CD14-positive monocyte (primary cell): ENCODE results near the gene PDE4B. TPM values are rescaled to one million over a fixed set of nuclear protein-coding genes. Genes with fewer than 3 reads are reported as not detected.

Experiments
- DNase-seq, 3 donors: peaks; one replicate each; pipeline ENCODE4 v3.0.0-alpha.2; 2011 to 2022
- H2AFZ ChIP-seq: 2 replicates; pipeline ENCODE4 v1.6.0; 2012; ENCODE audit warnings: mild to moderate bottlenecking, low read depth, low read length, inconsistent platforms; ENCODE audit not compliant: insufficient read depth, poor library complexity, severe bottlenecking
- H3K27ac ChIP-seq, 2 donors: 1 replicate in 1 of 2; 2 replicates in 1 of 2; pipeline ENCODE4 v1.5.1; 2012 to 2013; ENCODE audit warnings: low read length in 2 of 2, control low read depth in 1 of 2, inconsistent platforms in 1 of 2, low read depth in 1 of 2, mild to moderate bottlenecking in 1 of 2
- H3K27me3 ChIP-seq, 2 donors: one replicate each; pipeline versions ENCODE4 v1.6.0 to v1.6.1; 2011 to 2013; ENCODE audit warnings: low read length in 2 of 2; ENCODE audit not compliant: control insufficient read depth in 2 of 2, insufficient read depth in 2 of 2
- H3K36me3 ChIP-seq, 2 donors: replicated peaks in 1 of 2; 1 replicate in 1 of 2; 2 replicates in 1 of 2; pipeline versions ENCODE4 v1.5.1 to v1.6.1; 2012 to 2013; ENCODE audit warnings: low read length in 2 of 2, control low read depth in 1 of 2, inconsistent platforms in 1 of 2, mild to moderate bottlenecking in 1 of 2; ENCODE audit not compliant: insufficient read depth in 2 of 2, control insufficient read depth in 1 of 2
- H3K4me1 ChIP-seq, 2 donors: 1 replicate in 1 of 2; 2 replicates in 1 of 2; pipeline versions ENCODE4 v1.5.1 to v1.6.1; 2012 to 2013; ENCODE audit warnings: low read length in 2 of 2, control low read depth in 1 of 2, inconsistent platforms in 1 of 2, mild to moderate bottlenecking in 1 of 2, moderate library complexity in 1 of 2; ENCODE audit not compliant: insufficient read depth in 2 of 2, control insufficient read depth in 1 of 2
- H3K4me2 ChIP-seq: replicated peaks from 2 replicates; pipeline ENCODE3; 2012; ENCODE audit warnings: low read length, moderate library complexity, mild to moderate bottlenecking; ENCODE audit not compliant: poor library complexity, severe bottlenecking; ENCODE audit errors: extremely low read depth
- H3K4me3 ChIP-seq, 3 experiments: fragments of 200-600 bp in 1 of 3; sonication (generic) in 1 of 3; replicated peaks in 1 of 3; 1 replicate in 2 of 3; 2 replicates in 1 of 3; pipeline ENCODE4 v1.5.1; 2011 to 2013; ENCODE audit warnings: low read length in 3 of 3, mild to moderate bottlenecking in 3 of 3, control low read depth in 2 of 3, low read depth in 2 of 3, inconsistent platforms in 1 of 3, moderate library complexity in 1 of 3
- H3K79me2 ChIP-seq: 2 replicates; pipeline ENCODE4 v1.6.0; 2012; ENCODE audit warnings: mild to moderate bottlenecking, control low read depth, inconsistent platforms, low read length, moderate library complexity; ENCODE audit not compliant: insufficient read depth
- H3K9ac ChIP-seq: 2 replicates; pipeline ENCODE4 v1.6.0; 2017; ENCODE audit warnings: low read length, mild to moderate bottlenecking; ENCODE audit not compliant: insufficient read depth, poor library complexity, severe bottlenecking
- H3K9me3 ChIP-seq, 2 donors: replicated peaks in 1 of 2; 1 replicate in 1 of 2; 2 replicates in 1 of 2; pipeline versions ENCODE4 v1.5.1 to v1.6.1; 2012 to 2013; ENCODE audit warnings: low read length in 2 of 2, control low read depth in 1 of 2; ENCODE audit not compliant: control insufficient read depth in 1 of 2, insufficient read depth in 1 of 2
- H4K20me1 ChIP-seq: 2 replicates; pipeline ENCODE4 v1.6.0; 2012; ENCODE audit warnings: mild to moderate bottlenecking, low read length, control low read depth, moderate library complexity; ENCODE audit not compliant: insufficient read depth
- H3K27ac Mint-ChIP-seq, 7 donors: one replicate each; pipeline ENCODE4 v1.8.0; 2020; ENCODE audit warnings: mild to moderate bottlenecking in 7 of 7, mixed read lengths in 7 of 7, moderate library complexity in 6 of 7, inconsistent platforms in 2 of 7
- H3K27me3 Mint-ChIP-seq, 3 donors: one replicate each; pipeline ENCODE4 v1.8.0; 2021 to 2022; ENCODE audit warnings: low read depth in 3 of 3, mild to moderate bottlenecking in 3 of 3, mixed read lengths in 3 of 3, moderate library complexity in 3 of 3, inconsistent platforms in 1 of 3
- H3K36me3 Mint-ChIP-seq, 2 donors: one replicate each; pipeline ENCODE4 v1.8.0; 2020; ENCODE audit warnings: mixed read lengths in 2 of 2, inconsistent platforms in 1 of 2, mild to moderate bottlenecking in 1 of 2
- H3K4me1 Mint-ChIP-seq: one replicate; pipeline ENCODE4 v1.8.0; 2020; ENCODE audit warnings: mild to moderate bottlenecking, mixed read lengths
- H3K4me3 Mint-ChIP-seq, 2 donors: one replicate each; pipeline ENCODE4 v1.8.0; 2020; ENCODE audit warnings: mild to moderate bottlenecking in 2 of 2, mixed read lengths in 2 of 2, moderate library complexity in 1 of 2
- H3K9me3 Mint-ChIP-seq, 7 donors: one replicate each; pipeline ENCODE4 v1.8.0; 2020 to 2022; ENCODE audit warnings: mixed read lengths in 7 of 7, mild to moderate bottlenecking in 6 of 7, moderate library complexity in 6 of 7, inconsistent platforms in 2 of 7
- CTCF ChIP-seq: fragments of 200-600 bp; IDR thresholded peaks from one replicate; pipeline ENCODE4 v1.8.0; 2022; ENCODE audit warnings: antibody characterized with exemption, mild to moderate bottlenecking
- whole genome bisulfite sequencing: methylation state at CpG from one replicate; pipeline ENCODE4 v1.1.5; 2013; ENCODE audit warnings: missing lambda C conversion rate; ENCODE audit not compliant: insufficient coverage; 5-methylcytosine and 5-hydroxymethylcytosine counted together
- intact Hi-C, 2 donors: fragments of 100-400 bp; cut with micrococcal nuclease; formaldehyde crosslinking; loops; one replicate each; pipeline versions ENCODE4 v1.15.0 to v1.15.1; 2023
- polyA plus RNA-seq, 3 donors: library from polyadenylated mRNA; depleted of rRNA in 1 of 3; unstranded in 2 of 3; stranded (reverse) in 1 of 3; fragments of 300-500 nt in 2 of 3; fragments of >200 nt in 1 of 3; fragmentation: Illumina TruSeq in 2 of 3; gene quantifications; 1 replicate in 2 of 3; 2 replicates in 1 of 3; pipeline ENCODE4 v1.2.3, GENCODE V29; 2012 to 2021

Gene PDE4B
- polyA plus RNA-seq, 3 donors = 17.2 to 52.8 (median 25.2) TPM

DNA sequence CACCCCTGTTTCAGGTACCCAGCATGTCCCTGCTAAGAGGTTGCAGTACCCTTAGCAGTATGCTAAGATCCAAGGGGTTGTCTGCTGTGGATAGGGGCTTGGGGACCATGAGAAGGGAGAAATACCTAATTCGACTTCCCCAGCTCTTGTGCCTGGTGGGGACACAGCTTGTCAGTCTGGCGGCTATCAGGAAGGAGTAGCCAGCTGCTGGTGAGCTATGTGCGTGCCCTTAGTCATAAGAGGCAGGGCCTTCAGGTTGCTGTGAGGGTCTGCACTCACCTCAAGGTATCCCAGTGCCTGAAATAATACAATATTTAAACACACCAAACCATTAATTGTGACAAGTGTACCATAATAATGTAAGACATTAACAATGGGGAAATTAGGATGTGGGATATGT lies 536.2 kb downstream of the PDE4B start:
- no peaks in the 10 kb centered on the region for H3K27me3 Mint-ChIP-seq
- H3K36me3 ChIP-seq = no peaks in the 10 kb centered on the region
- no peaks in the 10 kb centered on the region for H3K27me3 ChIP-seq
- peaks cover 18% of the 10 kb centered on the region for H3K79me2 ChIP-seq
- no peak for TF ChIP-seq CTCF
- H3K9me3 Mint-ChIP-seq = no peaks in the 10 kb centered on the region
- H3K9ac ChIP-seq = no peak overlapping the region
- H4K20me1 ChIP-seq = peaks cover 13% of the 10 kb centered on the region
- intact Hi-C loops = no loop called here
- H3K4me3 ChIP-seq = no peak overlapping the region
- no peak overlapping the region for H3K4me3 Mint-ChIP-seq
- peaks cover 45% of the 10 kb centered on the region for H3K4me1 Mint-ChIP-seq
- H3K4me2 ChIP-seq = no peak overlapping the region
- H3K4me1 ChIP-seq = peaks cover 45 to 65% of the 10 kb centered on the region in 2 donors
- H3K9me3 ChIP-seq = no peaks in the 10 kb centered on the region
- peaks cover under 1 to 2% of the 10 kb centered on the region in 2 donors for H3K36me3 Mint-ChIP-seq
- H3K27ac Mint-ChIP-seq = peak overlapping the region in 5 of 7 donors; percentile 54 to 86 (median 60)
- DNase-seq = no peak
- H2AFZ ChIP-seq = no peak overlapping the region
- H3K27ac ChIP-seq = peak overlapping the region in 1 of 2 donors; percentile 64
- 71% methylated on average over 1 of the region's 3 CpGs for WGBS

- H3K79me2 ChIP-seq = peaks cover 35% of the 10 kb centered on the region
- peaks cover 64 to 83% of the 10 kb centered on the region in 2 donors for H3K4me1 ChIP-seq
- peaks cover 13% of the 10 kb centered on the region for H4K20me1 ChIP-seq
- no peaks in the 10 kb centered on the region for H3K27me3 ChIP-seq
- no peaks in the 10 kb centered on the region for H3K9me3 Mint-ChIP-seq
- no peaks in the 10 kb centered on the region for H3K36me3 ChIP-seq
- H3K36me3 Mint-ChIP-seq = peaks cover 6 to 9% of the 10 kb centered on the region in 2 donors
- H3K4me3 ChIP-seq = peak overlapping the region in 1 of 3 experiments; percentile 99
- peak overlapping the region; percentile 81 for H3K4me2 ChIP-seq
- H3K27ac ChIP-seq = peak overlapping the region in 1 of 2 donors; percentile 86
- no peaks in the 10 kb centered on the region for H3K9me3 ChIP-seq
- H3K27me3 Mint-ChIP-seq = no peaks in the 10 kb centered on the region
- H3K4me1 Mint-ChIP-seq = peaks cover 63% of the 10 kb centered on the region
- intact Hi-C loops = loop anchor here (5.0 to 10.0 kb wide), 4 partner anchors 33 to 1357 kb away; partner anchors contain the start of gene GADD45A (in 1 of the 2)
- H3K27ac Mint-ChIP-seq = peak overlapping the region; percentile 87 to 99 (median 94)
- WGBS = 10% methylated on average over 2 of the region's 4 CpGs
- no peak overlapping the region for H2AFZ ChIP-seq
- TF ChIP-seq CTCF = no peak
- DNase-seq = peak; percentile 29 to 56 (median 55)
- H3K9ac ChIP-seq = no peak overlapping the region
- H3K4me3 Mint-ChIP-seq = peak overlapping the region; percentile 43 to 53
Measured at GRCh38 chr1:66330722-66331141, 538.0 kb downstream of the PDE4B start.
